Nephron (organoid): ENCODE data around the gene ZFYVE19.

Experiments used
- H3K27ac Mint-ChIP-seq, 3 experiments: 2 replicates each; pipeline ENCODE4 v1.8.0; 2020; ENCODE audit warnings: mixed read lengths in 3 of 3, mild to moderate bottlenecking in 2 of 3, moderate library complexity in 1 of 3
- H3K27me3 Mint-ChIP-seq: 2 replicates; pipeline ENCODE4 v1.8.0; 2021; ENCODE audit warnings: low read depth, mild to moderate bottlenecking, moderate library complexity, mixed read lengths
- H3K36me3 Mint-ChIP-seq: 2 replicates; pipeline ENCODE4 v1.8.0; 2020; ENCODE audit warnings: low read depth, mixed read lengths
- H3K4me1 Mint-ChIP-seq: 2 replicates; pipeline ENCODE4 v1.8.0; 2020; ENCODE audit warnings: mixed read lengths
- H3K4me3 Mint-ChIP-seq, 3 experiments: 2 replicates each; pipeline ENCODE4 v1.8.0; 2020; ENCODE audit warnings: mild to moderate bottlenecking in 3 of 3, mixed read lengths in 3 of 3, moderate library complexity in 2 of 3
- H3K9me3 Mint-ChIP-seq: 2 replicates; pipeline ENCODE4 v1.8.0; 2020; ENCODE audit warnings: mixed read lengths
- CTCF ChIP-seq, 3 experiments: fragments of 200-600 bp; sonication (generic); IDR thresholded peaks; one replicate each; pipeline ENCODE4 v1.5.0; 2021; ENCODE audit warnings: antibody characterized with exemption in 3 of 3; ENCODE audit not compliant: unreplicated experiment in 3 of 3

The ZFYVE19 gene

GRCh38 chr15:40863660-40864270 is 56.9 kb downstream of the ZFYVE19 start:
- H3K27ac Mint-ChIP-seq, result no peak overlapping the region
- peaks cover 7% of the 10 kb centered on the region for H3K4me1 Mint-ChIP-seq
- H3K9me3 Mint-ChIP-seq, result no peaks in the 10 kb centered on the region
- no peak for TF ChIP-seq CTCF (IDR thresholded peaks at IDR 0.05; ENCODE audit: unreplicated experiment in 3 of 3)
- no peaks in the 10 kb centered on the region for H3K36me3 Mint-ChIP-seq
- H3K4me3 Mint-ChIP-seq, result no peak overlapping the region
- H3K27me3 Mint-ChIP-seq, result peaks cover 14% of the 10 kb centered on the region
